Anterior cingulate cortex (tissue), 58 donors: ENCODE results near the gene SFXN5.

ENCODE experiments used
- DNase-seq, 58 donors: peaks; one replicate each; lab custom pipeline; 2025; lab: John Stamatoyannopoulos, UW

The SFXN5 gene

GRCh38 chr2:72950558-72951255 lies 120.8 kb downstream of the SFXN5 start:
- DNase-seq = no peak

- peak in 5 of 58 donors; percentile 23 to 47 (median 24) for DNase-seq
Observed at GRCh38 chr2:72949642-72950041, 121.9 kb downstream of the SFXN5 start.

GRCh38 chr2:72949045-72949444 lies 122.5 kb downstream of the SFXN5 start:
- no peak for DNase-seq

GRCh38 chr2:72947952-72948830 lies 123.3 kb downstream of the SFXN5 start:
- DNase-seq = peak in 1 of 58 donors; percentile 15

- DNase-seq = no peak
Observed at GRCh38 chr2:72946466-72946865, 125.0 kb downstream of the SFXN5 start.

- no peak for DNase-seq
Observed at GRCh38 chr2:72945450-72946019, 126.0 kb downstream of the SFXN5 start.

GRCh38 chr2:72944804-72945449 lies 126.6 kb downstream of the SFXN5 start:
- no peak for DNase-seq

GRCh38 chr2:72943540-72944395 lies 127.7 kb downstream of the SFXN5 start:
- DNase-seq = no peak

- no peak for DNase-seq
Observed at GRCh38 chr2:72942881-72943418, 128.6 kb downstream of the SFXN5 start.

- DNase-seq = no peak
Observed at GRCh38 chr2:72942293-72942692, 129.2 kb downstream of the SFXN5 start.

GRCh38 chr2:72940786-72941185 lies 130.7 kb downstream of the SFXN5 start:
- DNase-seq = no peak

- no peak for DNase-seq
Observed at GRCh38 chr2:72940361-72940760, 131.2 kb downstream of the SFXN5 start.

GRCh38 chr2:72938455-72938854 lies 133.1 kb downstream of the SFXN5 start:
- no peak for DNase-seq

GRCh38 chr2:72937356-72937669 lies 134.2 kb downstream of the SFXN5 start:
- peak in 16 of 58 donors; percentile 8 to 60 (median 38) for DNase-seq

GRCh38 chr2:72936660-72937355 lies 134.7 kb downstream of the SFXN5 start:
- peak in 21 of 58 donors; percentile 10 to 68 (median 34) for DNase-seq

GRCh38 chr2:72935611-72935957 lies 135.9 kb downstream of the SFXN5 start:
- DNase-seq = no peak

- no peak for DNase-seq
Observed at GRCh38 chr2:72934683-72935610, 136.6 kb downstream of the SFXN5 start.

- DNase-seq = no peak
Observed at GRCh38 chr2:72933646-72934151, 137.8 kb downstream of the SFXN5 start.
